Naive thymus-derived CD4-positive, alpha-beta T cell (primary cell): ENCODE results near the gene GGNBP2. TPM values are rescaled to one million over a fixed set of nuclear protein-coding genes. Genes with fewer than 3 reads are reported as not detected.
A peak's percentile ranks its signal among the peaks of the same experiment; 100 is the strongest.

Source experiments
- ATAC-seq: fragments of 150-1000 bp; cut with Tn5 transposase; 2 replicates; pipeline ENCODE4 v1.10.0; 2021; ENCODE audit warnings: mild to moderate bottlenecking, moderate library complexity
- CTCF ChIA-PET: fragments of 350-600 bp; sonication (Branson Sonifier 250); formaldehyde crosslinking; loops from one replicate; lab custom pipeline; 2021; ENCODE audit warnings: antibody characterized with exemption; lab: Charles Lee
- POLR2A ChIA-PET: fragments of 350-600 bp; sonication (Branson Sonifier 250); formaldehyde crosslinking; loops from one replicate; lab custom pipeline; 2021; ENCODE audit warnings: antibody characterized with exemption, inconsistent platforms; lab: Charles Lee
- DNase-seq, 9 donors: peaks; one replicate each; pipeline versions ENCODE4 v3.0.0 to v3.0.0-alpha.2; 2020 to 2022; ENCODE audit warnings: mixed read lengths in 1 of 9
- H3K27ac ChIP-seq: one replicate; pipeline ENCODE4 v1.7.0; 2013; ENCODE audit warnings: mild to moderate bottlenecking, low read depth, low read length, moderate library complexity
- H3K27me3 ChIP-seq, 2 donors: one replicate each; pipeline ENCODE4 v1.7.0; 2013; ENCODE audit warnings: low read length in 2 of 2, mild to moderate bottlenecking in 2 of 2, moderate library complexity in 2 of 2; ENCODE audit not compliant: control insufficient read depth in 2 of 2, insufficient read depth in 2 of 2
- H3K36me3 ChIP-seq, 3 experiments: 1 replicate in 2 of 3; 2 replicates in 1 of 3; pipeline ENCODE4 v1.7.0; 2013; ENCODE audit warnings: low read length in 3 of 3, mild to moderate bottlenecking in 3 of 3, moderate library complexity in 1 of 3; ENCODE audit not compliant: insufficient read depth in 3 of 3, control insufficient read depth in 2 of 3
- H3K4me1 ChIP-seq, 2 donors: one replicate each; pipeline ENCODE4 v1.7.0; 2013; ENCODE audit warnings: low read length in 2 of 2, mild to moderate bottlenecking in 2 of 2, moderate library complexity in 1 of 2; ENCODE audit not compliant: control insufficient read depth in 2 of 2, insufficient read depth in 2 of 2
- H3K4me3 ChIP-seq: 2 replicates; pipeline ENCODE4 v1.7.0; 2013; ENCODE audit warnings: mild to moderate bottlenecking, low read length
- H3K9me3 ChIP-seq, 3 experiments: 1 replicate in 2 of 3; 2 replicates in 1 of 3; pipeline ENCODE4 v1.7.0; 2013; ENCODE audit warnings: low read length in 3 of 3; ENCODE audit not compliant: control insufficient read depth in 2 of 3
- H3K27ac Mint-ChIP-seq, 9 donors: one replicate each; pipeline ENCODE4 v1.8.0; 2020 to 2022; ENCODE audit warnings: mixed read lengths in 9 of 9, mild to moderate bottlenecking in 8 of 9, moderate library complexity in 5 of 9, inconsistent platforms in 2 of 9
- H3K27me3 Mint-ChIP-seq, 5 donors: one replicate each; pipeline ENCODE4 v1.8.0; 2021 to 2022; ENCODE audit warnings: mixed read lengths in 5 of 5, mild to moderate bottlenecking in 1 of 5
- H3K36me3 Mint-ChIP-seq, 5 donors: one replicate each; pipeline ENCODE4 v1.8.0; 2020 to 2022; ENCODE audit warnings: mixed read lengths in 5 of 5, mild to moderate bottlenecking in 3 of 5, inconsistent platforms in 1 of 5
- H3K4me1 Mint-ChIP-seq, 7 donors: one replicate each; pipeline ENCODE4 v1.8.0; 2020 to 2022; ENCODE audit warnings: mixed read lengths in 7 of 7, mild to moderate bottlenecking in 3 of 7, inconsistent platforms in 1 of 7
- H3K4me3 Mint-ChIP-seq, 10 donors: one replicate each; pipeline ENCODE4 v1.8.0; 2020 to 2022; ENCODE audit warnings: mild to moderate bottlenecking in 10 of 10, mixed read lengths in 10 of 10, moderate library complexity in 6 of 10, inconsistent platforms in 2 of 10
- H3K9me3 Mint-ChIP-seq, 11 donors: one replicate each; pipeline ENCODE4 v1.8.0; 2020 to 2022; ENCODE audit warnings: mixed read lengths in 11 of 11, mild to moderate bottlenecking in 4 of 11, inconsistent platforms in 1 of 11, moderate library complexity in 1 of 11
- intact Hi-C, 2 donors: fragments of 100-400 bp; cut with micrococcal nuclease; formaldehyde crosslinking; loops; one replicate each; pipeline ENCODE4 v1.15.1; 2023
- polyA plus RNA-seq, 2 donors: library from polyadenylated mRNA; unstranded; fragments of 300-500 nt; fragmentation: Illumina TruSeq; gene quantifications; one replicate each; pipeline ENCODE4 v1.2.3, GENCODE V29; 2021
- total RNA-seq, 6 experiments: library from RNA in 5 of 6; stranded (reverse) in 5 of 6; gene quantifications; 1 replicate in 5 of 6; 2 replicates in 1 of 6; pipeline ENCODE4 v1.2.3 and lab custom pipeline; 2021 to 2026

GGNBP2 gene
- total and polyA plus RNA-seq, 7 experiments from 2014 or later, result 60.4 to 173 (median 138) TPM

GRCh38 chr17:36511216-36511615 is 33.5 kb upstream of the GGNBP2 start:
- ChIA-PET POLR2A (no interaction called here), CTCF (no interaction called here)
- Histone ChIP-seq H3K36me3 (peaks cover 0 to 18% (median 3%) of the 10 kb centered on the region in 3 experiments), H3K4me1 (no peaks in the 10 kb centered on the region), H3K4me3 (no peak overlapping the region), H3K9me3 (no peaks in the 10 kb centered on the region), H3K27me3 (no peaks in the 10 kb centered on the region), H3K27ac (no peak overlapping the region)
- ATAC-seq, result no peak
- H3K4me1 Mint-ChIP-seq, result no peaks in the 10 kb centered on the region
- no peaks in the 10 kb centered on the region for H3K27me3 Mint-ChIP-seq
- no peak overlapping the region for H3K27ac Mint-ChIP-seq
- intact Hi-C loops, result no loop called here
- H3K9me3 Mint-ChIP-seq, result no peaks in the 10 kb centered on the region
- DNase-seq, result no peak
- H3K4me3 Mint-ChIP-seq, result no peak overlapping the region
- H3K36me3 Mint-ChIP-seq, result peaks cover 4 to 42% (median 8%) of the 10 kb centered on the region in 5 donors

GRCh38 chr17:36512641-36513040 is 32.1 kb upstream of the GGNBP2 start:
- H3K27ac Mint-ChIP-seq, result peak overlapping the region in 1 of 9 donors; percentile 25
- CTCF ChIA-PET, result no interaction called here

DNA sequence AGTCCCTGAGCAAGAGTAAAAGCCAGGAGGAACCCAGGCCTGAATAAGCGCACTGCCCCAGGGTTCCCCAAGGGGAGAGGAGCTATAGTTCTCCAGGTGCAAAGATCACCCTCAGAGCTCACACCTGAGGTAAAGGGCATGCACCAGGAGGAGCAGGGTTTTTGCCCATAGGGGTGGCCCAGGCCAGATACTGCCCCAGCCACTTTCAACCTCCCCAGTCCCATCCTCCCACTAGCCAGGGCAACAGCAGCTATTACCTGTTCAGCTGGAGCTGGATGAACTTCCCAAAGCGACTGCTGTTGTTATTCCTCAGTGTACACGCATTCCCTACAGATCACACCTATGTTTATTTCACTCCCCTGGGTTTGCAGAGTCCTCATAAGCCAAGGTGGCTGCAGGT is 29.9 kb upstream of the GGNBP2 start:
- intact Hi-C loops, result no loop called here
- H3K9me3 Mint-ChIP-seq, result no peaks in the 10 kb centered on the region
- Histone ChIP-seq H3K27me3 (no peaks in the 10 kb centered on the region), H3K9me3 (no peaks in the 10 kb centered on the region), H3K4me3 (no peak overlapping the region), H3K36me3 (peaks cover 0 to 9% (median 3%) of the 10 kb centered on the region in 3 experiments), H3K27ac (no peak overlapping the region), H3K4me1 (no peaks in the 10 kb centered on the region)
- DNase-seq, result no peak
- no peak overlapping the region for H3K4me3 Mint-ChIP-seq
- no peaks in the 10 kb centered on the region for H3K27me3 Mint-ChIP-seq
- ChIA-PET POLR2A (no interaction called here), CTCF (no interaction called here)
- H3K27ac Mint-ChIP-seq, result peak overlapping the region in 2 of 9 donors; percentile 4 to 50
- H3K4me1 Mint-ChIP-seq, result no peaks in the 10 kb centered on the region
- H3K36me3 Mint-ChIP-seq, result peaks cover under 1 to 34% (median 5%) of the 10 kb centered on the region in 5 donors
- ATAC-seq, result no peak

More at GRCh38 chr17:36512641-36513040, 32.1 kb upstream of the GGNBP2 start:
- H3K4me1 ChIP-seq, result no peaks in the 10 kb centered on the region
- Mint-ChIP-seq H3K4me1 (no peaks in the 10 kb centered on the region), H3K9me3 (no peaks in the 10 kb centered on the region), H3K4me3 (no peak overlapping the region), H3K27me3 (no peaks in the 10 kb centered on the region), H3K36me3 (peaks cover 4 to 31% (median 8%) of the 10 kb centered on the region in 5 donors)
- no peak overlapping the region for H3K27ac ChIP-seq
- H3K9me3 ChIP-seq, result no peaks in the 10 kb centered on the region
- H3K27me3 ChIP-seq, result no peaks in the 10 kb centered on the region
- peaks cover 0 to 10% (median 3%) of the 10 kb centered on the region in 3 experiments for H3K36me3 ChIP-seq
- ATAC-seq (no peak), DNase-seq (no peak)
- POLR2A ChIA-PET, result no interaction called here
- no peak overlapping the region for H3K4me3 ChIP-seq
- intact Hi-C loops, result no loop called here

- peaks cover 0 to 5% (median 0%) of the 10 kb centered on the region in 3 experiments for H3K36me3 ChIP-seq
- no peaks in the 10 kb centered on the region for H3K27me3 ChIP-seq
- H3K27ac ChIP-seq, result no peak overlapping the region
- Mint-ChIP-seq H3K27me3 (no peaks in the 10 kb centered on the region), H3K36me3 (peaks cover 0 to 36% (median 10%) of the 10 kb centered on the region in 5 donors), H3K27ac (peak overlapping the region in 2 of 9 donors; percentile 25 to 38), H3K4me1 (no peaks in the 10 kb centered on the region), H3K4me3 (no peak overlapping the region), H3K9me3 (no peaks in the 10 kb centered on the region)
- H3K4me3 ChIP-seq, result no peak overlapping the region
- intact Hi-C loops, result no loop called here
- H3K9me3 ChIP-seq, result no peaks in the 10 kb centered on the region
- ChIA-PET POLR2A (no interaction called here), CTCF (no interaction called here)
- DNase-seq (no peak), ATAC-seq (no peak)
- no peaks in the 10 kb centered on the region for H3K4me1 ChIP-seq
These were observed 28.9 kb upstream of the GGNBP2 start for GRCh38 chr17:36515837-36516236.

- POLR2A ChIA-PET, result interaction anchor here (0.6 kb wide), 1 partner anchor 798 kb away, joined by 3 read pairs; no protein-coding TSS in a partner anchor
- Histone ChIP-seq H3K9me3 (no peaks in the 10 kb centered on the region), H3K4me1 (no peaks in the 10 kb centered on the region), H3K36me3 (peaks cover 0 to 36% (median 0%) of the 10 kb centered on the region in 3 experiments), H3K27ac (no peak overlapping the region), H3K4me3 (no peak overlapping the region), H3K27me3 (no peaks in the 10 kb centered on the region)
- peaks cover 0 to 13% (median 4%) of the 10 kb centered on the region in 7 donors for H3K4me1 Mint-ChIP-seq
- CTCF ChIA-PET, result interaction anchor here (0.7 kb wide), 1 partner anchor 14 kb away, joined by 8 read pairs; no protein-coding TSS in a partner anchor
- H3K36me3 Mint-ChIP-seq, result peaks cover 13 to 48% (median 26%) of the 10 kb centered on the region in 5 donors
- intact Hi-C loops, result no loop called here
- H3K27me3 Mint-ChIP-seq, result no peaks in the 10 kb centered on the region
- no peak for ATAC-seq
- H3K9me3 Mint-ChIP-seq, result no peaks in the 10 kb centered on the region
- DNase-seq, result no peak
- H3K27ac Mint-ChIP-seq, result no peak overlapping the region
- no peak overlapping the region for H3K4me3 Mint-ChIP-seq
These were observed 21.6 kb upstream of the GGNBP2 start for GRCh38 chr17:36523113-36523512.

DNA sequence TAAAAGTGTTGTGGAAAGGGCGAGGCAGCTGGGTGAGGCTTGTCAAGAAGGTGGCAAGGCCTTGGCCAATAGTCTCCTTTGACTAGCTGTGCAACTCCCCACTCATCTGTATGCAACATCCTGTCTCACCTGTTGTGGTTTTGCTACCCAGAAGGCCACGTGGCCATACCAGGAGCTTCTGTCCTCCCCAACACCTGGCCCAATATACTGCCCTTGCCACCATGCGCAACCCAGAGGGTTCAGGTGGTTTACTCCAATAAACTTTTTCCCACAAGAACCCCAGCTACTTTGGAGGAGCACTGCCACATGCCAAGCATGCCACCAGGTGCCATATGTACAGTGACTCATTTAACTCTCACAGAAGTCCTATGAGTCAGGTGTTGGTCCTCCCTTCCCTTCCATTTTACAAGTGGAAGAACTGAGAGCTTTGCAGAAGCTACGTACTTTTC is 20.3 kb upstream of the GGNBP2 start:
- no peak for ATAC-seq
- Mint-ChIP-seq H3K27me3 (no peaks in the 10 kb centered on the region), H3K36me3 (peaks cover 13 to 48% (median 27%) of the 10 kb centered on the region in 5 donors), H3K4me1 (peaks cover 0 to 17% (median 4%) of the 10 kb centered on the region in 7 donors), H3K9me3 (no peaks in the 10 kb centered on the region), H3K27ac (peak overlapping the region in 2 of 9 donors; percentile 2 to 69), H3K4me3 (no peak overlapping the region)
- H3K4me3 ChIP-seq, result no peak overlapping the region
- intact Hi-C loops, result no loop called here
- POLR2A ChIA-PET, result interaction anchor here (0.6 to 1.3 kb wide), 2 partner anchors 9 to 39 kb away, joined by 3 to 5 read pairs; no protein-coding TSS in a partner anchor
- H3K27me3 ChIP-seq, result no peaks in the 10 kb centered on the region
- CTCF ChIA-PET, result interaction anchor here (0.8 to 0.9 kb wide), 2 partner anchors 10 to 17 kb away, joined by 4 read pairs; partner anchors contain the start of genes MYO19 and PIGW
- H3K9me3 ChIP-seq, result no peaks in the 10 kb centered on the region
- no peak overlapping the region for H3K27ac ChIP-seq
- DNase-seq, result no peak
- no peaks in the 10 kb centered on the region for H3K4me1 ChIP-seq
- peaks cover 0 to 36% (median 0%) of the 10 kb centered on the region in 3 experiments for H3K36me3 ChIP-seq

- DNase-seq (no peak), ATAC-seq (no peak)
- Mint-ChIP-seq H3K36me3 (peaks cover 13 to 43% (median 25%) of the 10 kb centered on the region in 5 donors), H3K4me1 (peaks cover 0 to 17% (median 4%) of the 10 kb centered on the region in 7 donors), H3K27me3 (no peaks in the 10 kb centered on the region), H3K4me3 (no peak overlapping the region), H3K27ac (peak overlapping the region in 1 of 9 donors; percentile 55), H3K9me3 (no peaks in the 10 kb centered on the region)
- H3K4me3 ChIP-seq, result no peak overlapping the region
- H3K36me3 ChIP-seq, result peaks cover 0 to 36% (median 0%) of the 10 kb centered on the region in 3 experiments
- ChIA-PET CTCF (interaction anchor here (0.8 kb wide), 1 partner anchor 10 kb away, joined by 4 read pairs; the partner anchor contains the start of genes MYO19 and PIGW), POLR2A (no interaction called here)
- H3K27ac ChIP-seq, result no peak overlapping the region
- intact Hi-C loops, result no loop called here
- no peaks in the 10 kb centered on the region for H3K27me3 ChIP-seq
- no peaks in the 10 kb centered on the region for H3K4me1 ChIP-seq
- H3K9me3 ChIP-seq, result no peaks in the 10 kb centered on the region
These were observed 19.6 kb upstream of the GGNBP2 start for GRCh38 chr17:36525113-36525512.
